Endodermal cell (in vitro differentiated cells): ENCODE results near the gene ZNF888. TPM values are rescaled to one million over a fixed set of nuclear protein-coding genes. Genes with fewer than 3 reads are reported as not detected.
"Not testable (repeated sequence)": the region's sequence is repeated elsewhere in the genome, so short reads cannot be mapped to it uniquely, and the experiment has no call there.

Source experiments
- DNase-seq: peaks from one replicate; pipeline ENCODE4 v3.0.0-alpha.2; 2017
- H3K27ac ChIP-seq: 2 replicates; pipeline ENCODE4 v1.5.1; 2013; ENCODE audit warnings: mild to moderate bottlenecking, low read depth, low read length, moderate library complexity
- H3K27me3 ChIP-seq: 2 replicates; pipeline ENCODE4 v1.6.1; 2013; ENCODE audit warnings: mild to moderate bottlenecking, low read length, moderate library complexity; ENCODE audit not compliant: insufficient read depth, control insufficient read depth, poor library complexity, severe bottlenecking
- H3K36me3 ChIP-seq: 2 replicates; pipeline ENCODE4 v1.7.0; 2013; ENCODE audit warnings: mild to moderate bottlenecking, low read length, moderate library complexity; ENCODE audit not compliant: control insufficient read depth, insufficient read depth
- H3K4me1 ChIP-seq: one replicate; pipeline ENCODE4 v1.7.0; 2013; ENCODE audit warnings: low read length; ENCODE audit not compliant: control insufficient read depth, insufficient read depth
- H3K4me3 ChIP-seq: 2 replicates; pipeline ENCODE4 v1.5.1; 2013; ENCODE audit warnings: mild to moderate bottlenecking, low read length, moderate library complexity
- H3K9ac ChIP-seq: 2 replicates; pipeline ENCODE4 v1.6.1; 2013; ENCODE audit warnings: mild to moderate bottlenecking, low read length, moderate library complexity; ENCODE audit not compliant: poor library complexity, severe bottlenecking; ENCODE audit errors: extremely low read depth
- H3K9me3 ChIP-seq: 2 replicates; pipeline ENCODE4 v1.6.1; 2013; ENCODE audit warnings: mild to moderate bottlenecking, low read length, moderate library complexity; ENCODE audit not compliant: control insufficient read depth
- H3K27ac Mint-ChIP-seq: 2 replicates; pipeline ENCODE4 v1.8.0; 2020; ENCODE audit warnings: mixed read lengths
- H3K27me3 Mint-ChIP-seq: 2 replicates; pipeline ENCODE4 v1.8.0; 2021; ENCODE audit warnings: mild to moderate bottlenecking, mixed read lengths; ENCODE audit not compliant: insufficient read depth
- H3K36me3 Mint-ChIP-seq: 2 replicates; pipeline ENCODE4 v1.8.0; 2020; ENCODE audit warnings: low read depth, mixed read lengths
- H3K4me1 Mint-ChIP-seq: 2 replicates; pipeline ENCODE4 v1.8.0; 2020; ENCODE audit warnings: mixed read lengths
- H3K4me3 Mint-ChIP-seq: 2 replicates; pipeline ENCODE4 v1.8.0; 2020; ENCODE audit warnings: mild to moderate bottlenecking, moderate library complexity, mixed read lengths
- H3K9me3 Mint-ChIP-seq: 2 replicates; pipeline ENCODE4 v1.8.0; 2020; ENCODE audit warnings: mild to moderate bottlenecking, mixed read lengths
- WGBS, 2 experiments: methylation state at CpG; one replicate each; pipeline versions ENCODE4 v1.1.5 to v1.1.7; 2013; ENCODE audit warnings: missing lambda C conversion rate in 2 of 2, mixed read lengths in 1 of 2; ENCODE audit not compliant: insufficient coverage in 1 of 2, insufficient read length in 1 of 2; 5-methylcytosine and 5-hydroxymethylcytosine counted together
- total RNA-seq, 2 donors: library from RNA; stranded (reverse); fragmentation: NEBNext Ultra II Directional in 1 of 2; extraction: Animal tissue kit (Norgen Biotek cat#: 25700) in 1 of 2; gene quantifications; 2 replicates in 1 of 2; 3 replicates in 1 of 2; pipeline ENCODE4 v1.2.1, GENCODE V29; 2021
- TF ChIP-seq, protein P1 (sequence below): fragments of 200-600 bp; sonication (generic); conservative IDR thresholded peaks from 2 replicates; pipeline ENCODE4 v1.5.0; 2021; ENCODE audit warnings: antibody characterized with exemption, mild to moderate bottlenecking

ZNF888 gene
- total RNA-seq, 2 donors from 2014 or later, result 13.4 to 19.6 TPM

DNA sequence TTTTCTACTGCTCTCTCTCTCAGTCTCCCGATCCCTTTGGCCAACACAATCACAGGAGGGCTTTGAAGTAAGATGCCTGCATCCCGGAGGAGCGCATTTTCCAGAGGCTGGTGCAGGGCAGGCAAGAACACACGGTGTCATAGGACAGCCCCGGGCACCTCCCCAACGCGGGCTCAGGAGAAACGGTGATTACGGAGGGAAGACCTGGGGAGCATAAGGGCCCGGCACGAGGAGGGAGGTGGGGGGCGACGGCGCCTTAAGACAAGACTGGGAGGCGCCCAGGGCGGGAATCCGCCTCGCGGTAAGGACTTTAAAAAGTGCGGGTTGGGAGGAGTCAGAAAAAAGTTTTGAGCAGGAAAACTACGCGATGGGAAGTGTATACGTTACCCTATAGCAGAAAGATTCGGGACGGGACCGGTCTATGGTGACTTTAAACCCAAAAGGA, 18.7 kb upstream of the ZNF888 start:
- peak; percentile 74 for DNase-seq

DNA sequence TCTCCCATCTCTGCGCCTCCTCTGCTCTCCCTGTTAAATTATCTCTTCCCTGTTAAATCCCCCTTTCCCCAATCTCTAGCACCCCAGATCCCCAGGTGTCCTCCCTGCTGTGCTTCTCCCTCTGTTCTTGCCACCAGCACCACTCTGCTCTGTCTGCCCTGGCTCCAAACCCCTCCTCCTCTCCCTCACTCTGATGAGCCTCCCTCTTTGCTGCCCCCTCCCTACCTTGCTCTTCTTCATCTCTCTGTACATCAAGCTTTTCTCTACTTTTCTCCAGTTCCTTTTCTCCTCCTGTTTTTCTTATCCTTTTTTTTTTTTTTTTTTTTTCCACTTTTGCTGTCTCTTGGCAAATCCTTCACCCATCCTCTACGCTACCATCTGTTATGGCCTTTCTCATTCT, 18.3 kb upstream of the ZNF888 start:
- not testable (repeated sequence) for H3K9me3 Mint-ChIP-seq, H3K9me3 ChIP-seq, H3K27ac ChIP-seq, DNase-seq, H3K27me3 ChIP-seq, H3K27me3 Mint-ChIP-seq, H3K4me1 ChIP-seq
- WGBS, 2 experiments, result 41 to 83% methylated on average over 1 to 2 of the region's 2 CpGs
- peak overlapping the region; percentile 96 for H3K27ac Mint-ChIP-seq
- peaks cover 25% of the 10 kb centered on the region for H3K36me3 Mint-ChIP-seq
- peaks cover 26% of the 10 kb centered on the region for H3K36me3 ChIP-seq
- H3K4me3 ChIP-seq, result peak overlapping the region; percentile 94
- peak overlapping the region; percentile 78 for H3K4me3 Mint-ChIP-seq
- peaks cover 39% of the 10 kb centered on the region for H3K4me1 Mint-ChIP-seq
- peak overlapping the region; percentile 84 for H3K9ac ChIP-seq

More for the DNA sequence above, 18.7 kb upstream of the ZNF888 start:
- peak overlapping the region; percentile 96 for H3K27ac Mint-ChIP-seq
- TF ChIP-seq, protein P1, sequence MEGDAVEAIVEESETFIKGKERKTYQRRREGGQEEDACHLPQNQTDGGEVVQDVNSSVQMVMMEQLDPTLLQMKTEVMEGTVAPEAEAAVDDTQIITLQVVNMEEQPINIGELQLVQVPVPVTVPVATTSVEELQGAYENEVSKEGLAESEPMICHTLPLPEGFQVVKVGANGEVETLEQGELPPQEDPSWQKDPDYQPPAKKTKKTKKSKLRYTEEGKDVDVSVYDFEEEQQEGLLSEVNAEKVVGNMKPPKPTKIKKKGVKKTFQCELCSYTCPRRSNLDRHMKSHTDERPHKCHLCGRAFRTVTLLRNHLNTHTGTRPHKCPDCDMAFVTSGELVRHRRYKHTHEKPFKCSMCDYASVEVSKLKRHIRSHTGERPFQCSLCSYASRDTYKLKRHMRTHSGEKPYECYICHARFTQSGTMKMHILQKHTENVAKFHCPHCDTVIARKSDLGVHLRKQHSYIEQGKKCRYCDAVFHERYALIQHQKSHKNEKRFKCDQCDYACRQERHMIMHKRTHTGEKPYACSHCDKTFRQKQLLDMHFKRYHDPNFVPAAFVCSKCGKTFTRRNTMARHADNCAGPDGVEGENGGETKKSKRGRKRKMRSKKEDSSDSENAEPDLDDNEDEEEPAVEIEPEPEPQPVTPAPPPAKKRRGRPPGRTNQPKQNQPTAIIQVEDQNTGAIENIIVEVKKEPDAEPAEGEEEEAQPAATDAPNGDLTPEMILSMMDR, result no peak
- Histone ChIP-seq H3K27me3 (no peaks in the 10 kb centered on the region), H3K9me3 (peaks cover 11% of the 10 kb centered on the region), H3K4me1 (peaks cover 3% of the 10 kb centered on the region), H3K27ac (peak overlapping the region; percentile 54), H3K9ac (peak overlapping the region; percentile 84), H3K36me3 (peaks cover 22% of the 10 kb centered on the region), H3K4me3 (peak overlapping the region; percentile 94)
- WGBS, 2 experiments, result 0 to 1% methylated on average over 17 to 25 of the region's 26 CpGs
- peaks cover 20% of the 10 kb centered on the region for H3K36me3 Mint-ChIP-seq
- H3K4me1 Mint-ChIP-seq, result peaks cover 35% of the 10 kb centered on the region
- H3K27me3 Mint-ChIP-seq, result no peaks in the 10 kb centered on the region
- H3K4me3 Mint-ChIP-seq, result peak overlapping the region; percentile 78
- H3K9me3 Mint-ChIP-seq, result peaks cover 13% of the 10 kb centered on the region

DNA sequence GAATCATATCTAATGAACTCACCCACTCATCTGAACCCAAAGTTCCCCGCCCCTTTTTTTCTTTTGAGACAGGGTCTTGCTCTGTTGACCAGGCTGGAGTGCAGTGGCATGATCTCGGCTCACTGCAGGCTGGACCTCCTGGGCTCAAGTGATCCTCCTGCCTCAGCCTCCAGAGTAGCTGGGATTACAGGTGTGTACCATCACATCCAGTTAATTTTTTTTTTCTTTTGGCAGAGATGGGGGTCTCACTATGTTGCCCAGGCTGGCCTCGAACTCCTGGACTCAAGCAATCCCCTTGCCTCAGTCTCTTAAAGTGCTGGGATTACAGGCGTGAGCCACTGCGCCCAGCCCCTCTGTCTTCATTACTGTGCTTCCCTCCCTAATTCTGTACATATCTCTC, 17.7 kb upstream of the ZNF888 start:
- H3K27ac ChIP-seq, H3K9me3 Mint-ChIP-seq, DNase-seq, H3K4me1 ChIP-seq, H3K9me3 ChIP-seq, H3K27me3 ChIP-seq, H3K9ac ChIP-seq, H3K27ac Mint-ChIP-seq, H3K27me3 Mint-ChIP-seq: not testable (repeated sequence)
- H3K4me3 Mint-ChIP-seq, result peak overlapping the region; percentile 78
- peaks cover 46% of the 10 kb centered on the region for H3K4me1 Mint-ChIP-seq
- peaks cover 31% of the 10 kb centered on the region for H3K36me3 Mint-ChIP-seq
- WGBS, 2 experiments, result 89 to 100% methylated on average over 3 to 5 of the region's 5 CpGs
- peak overlapping the region; percentile 94 for H3K4me3 ChIP-seq
- peaks cover 32% of the 10 kb centered on the region for H3K36me3 ChIP-seq

DNA sequence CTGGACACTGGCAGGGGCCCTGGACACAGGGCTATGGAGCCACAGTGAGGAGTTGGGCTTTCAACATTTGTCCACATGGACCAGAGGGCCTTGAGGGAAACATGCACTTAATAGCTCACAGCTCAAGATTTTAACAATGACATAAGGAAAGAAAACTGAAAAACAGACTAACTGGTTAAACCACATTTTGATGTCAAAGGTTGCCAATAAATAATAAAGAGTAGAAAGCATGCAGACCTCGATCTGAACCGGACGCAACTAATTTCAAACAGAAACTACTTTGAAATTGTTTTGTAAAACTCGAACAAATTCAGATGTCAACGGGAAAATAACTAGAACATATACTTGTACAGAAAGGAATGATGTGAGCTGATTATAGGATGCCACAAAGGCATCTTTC, 15.5 kb upstream of the ZNF888 start:
- H3K9me3 ChIP-seq, result peaks cover 20% of the 10 kb centered on the region
- Mint-ChIP-seq H3K9me3 (no peaks in the 10 kb centered on the region), H3K27ac (peak overlapping the region; percentile 24), H3K4me3 (no peak overlapping the region), H3K4me1 (peaks cover 31% of the 10 kb centered on the region), H3K36me3 (peaks cover 49% of the 10 kb centered on the region), H3K27me3 (no peaks in the 10 kb centered on the region)
- no peaks in the 10 kb centered on the region for H3K27me3 ChIP-seq
- no peak overlapping the region for H3K9ac ChIP-seq
- no peak overlapping the region for H3K27ac ChIP-seq
- no peak for DNase-seq
- peaks cover 52% of the 10 kb centered on the region for H3K36me3 ChIP-seq
- TF ChIP-seq, protein P1, result no peak
- H3K4me1 ChIP-seq, result no peaks in the 10 kb centered on the region
- H3K4me3 ChIP-seq, result no peak overlapping the region
- 88 to 100% methylated on average over 5 of the region's 5 CpGs for WGBS, 2 experiments
